ENCODE measurements around the gene SNX5.

DNA sequence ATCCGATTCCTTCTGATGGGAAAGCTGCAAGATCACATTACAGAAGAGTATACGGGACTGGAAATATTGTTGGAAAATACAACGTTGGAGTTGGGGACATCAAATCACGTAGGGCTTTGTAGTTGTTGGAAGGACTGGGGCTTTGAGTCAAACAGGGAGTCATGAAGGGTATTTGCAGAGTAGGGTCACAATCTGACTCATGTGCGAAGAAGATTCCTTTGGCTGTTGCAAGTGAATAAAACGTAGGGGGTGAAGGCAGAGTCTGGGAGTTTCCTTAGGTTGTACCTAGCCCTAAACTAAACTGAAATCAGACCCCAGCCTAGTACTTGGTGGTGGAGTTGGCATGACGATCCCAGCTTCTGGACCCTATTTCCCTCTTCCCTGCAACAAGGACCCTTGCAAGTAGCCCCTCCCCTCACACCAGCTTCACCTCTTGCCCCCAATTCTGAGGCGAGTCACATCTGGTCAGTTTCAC, 32.3 kb downstream of the SNX5 start:
- TF ChIP-seq, protein P1, sequence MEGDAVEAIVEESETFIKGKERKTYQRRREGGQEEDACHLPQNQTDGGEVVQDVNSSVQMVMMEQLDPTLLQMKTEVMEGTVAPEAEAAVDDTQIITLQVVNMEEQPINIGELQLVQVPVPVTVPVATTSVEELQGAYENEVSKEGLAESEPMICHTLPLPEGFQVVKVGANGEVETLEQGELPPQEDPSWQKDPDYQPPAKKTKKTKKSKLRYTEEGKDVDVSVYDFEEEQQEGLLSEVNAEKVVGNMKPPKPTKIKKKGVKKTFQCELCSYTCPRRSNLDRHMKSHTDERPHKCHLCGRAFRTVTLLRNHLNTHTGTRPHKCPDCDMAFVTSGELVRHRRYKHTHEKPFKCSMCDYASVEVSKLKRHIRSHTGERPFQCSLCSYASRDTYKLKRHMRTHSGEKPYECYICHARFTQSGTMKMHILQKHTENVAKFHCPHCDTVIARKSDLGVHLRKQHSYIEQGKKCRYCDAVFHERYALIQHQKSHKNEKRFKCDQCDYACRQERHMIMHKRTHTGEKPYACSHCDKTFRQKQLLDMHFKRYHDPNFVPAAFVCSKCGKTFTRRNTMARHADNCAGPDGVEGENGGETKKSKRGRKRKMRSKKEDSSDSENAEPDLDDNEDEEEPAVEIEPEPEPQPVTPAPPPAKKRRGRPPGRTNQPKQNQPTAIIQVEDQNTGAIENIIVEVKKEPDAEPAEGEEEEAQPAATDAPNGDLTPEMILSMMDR (IDR thresholded peaks at IDR 0.05), result no peak
- no peak for TF ChIP-seq POLR2A (IDR thresholded peaks at IDR 0.05)

All from Peyer's patch (tissue), 4 donors.